BE2C (cell line): Measurements from ENCODE around the gene ARIH2.

ENCODE experiments used
- DNase-seq: peaks from one replicate; pipeline ENCODE4 v3.0.0-alpha.2; 2020
- H3K27me3 ChIP-seq: fragments of 250-450 bp; sonication (Bioruptor Pico); 2 replicates; pipeline ENCODE4 v1.5.1; 2020; ENCODE audit warnings: mild to moderate bottlenecking
- H3K36me3 ChIP-seq: fragments of 250-450 bp; sonication (Bioruptor Pico); 2 replicates; pipeline ENCODE4 v1.5.1; 2020; ENCODE audit warnings: mild to moderate bottlenecking
- H3K4me1 ChIP-seq: fragments of 250-450 bp; sonication (Bioruptor Pico); 2 replicates; pipeline ENCODE4 v1.5.1; 2020
- H3K4me3 ChIP-seq: 2 replicates; pipeline ENCODE4 v1.5.1; 2011; ENCODE audit warnings: low read depth, low read length
- H3K9me3 ChIP-seq: fragments of 250-450 bp; sonication (Bioruptor Pico); 2 replicates; pipeline ENCODE4 v1.5.1; 2020
- CTCF ChIP-seq: IDR thresholded peaks from 2 replicates; pipeline ENCODE4 v1.5.1; 2012; ENCODE audit warnings: mild to moderate bottlenecking, low read depth, low read length

The ARIH2 gene

GRCh38 chr3:48974076-48974864, 55.6 kb downstream of the ARIH2 start:
- H3K9me3 ChIP-seq = no peaks in the 10 kb centered on the region

GRCh38 chr3:48979451-48979850, 60.8 kb downstream of the ARIH2 start:
- Histone ChIP-seq H3K4me3 (no peak overlapping the region), H3K27me3 (no peaks in the 10 kb centered on the region), H3K36me3 (peaks cover 25% of the 10 kb centered on the region), H3K9me3 (no peaks in the 10 kb centered on the region), H3K4me1 (no peaks in the 10 kb centered on the region)
- no peak for TF ChIP-seq CTCF
- DNase-seq = no peak

More at GRCh38 chr3:48974076-48974864, 55.6 kb downstream of the ARIH2 start:
- no peak for DNase-seq
- Histone ChIP-seq H3K4me1 (no peaks in the 10 kb centered on the region), H3K36me3 (peaks cover 28% of the 10 kb centered on the region), H3K4me3 (no peak overlapping the region), H3K27me3 (no peaks in the 10 kb centered on the region)
- TF ChIP-seq CTCF = no peak

GRCh38 chr3:48980295-48980694, 61.7 kb downstream of the ARIH2 start:
- no peak for TF ChIP-seq CTCF
- no peaks in the 10 kb centered on the region for H3K9me3 ChIP-seq
- peaks cover 21% of the 10 kb centered on the region for H3K36me3 ChIP-seq
- DNase-seq = no peak
- H3K27me3 ChIP-seq = no peaks in the 10 kb centered on the region
- H3K4me3 ChIP-seq = no peak overlapping the region
- H3K4me1 ChIP-seq = no peaks in the 10 kb centered on the region

GRCh38 chr3:48982016-48982415, 63.4 kb downstream of the ARIH2 start:
- DNase-seq = no peak
- TF ChIP-seq CTCF = no peak
- no peaks in the 10 kb centered on the region for H3K27me3 ChIP-seq
- H3K4me3 ChIP-seq = no peak overlapping the region
- H3K4me1 ChIP-seq = no peaks in the 10 kb centered on the region
- H3K9me3 ChIP-seq = no peaks in the 10 kb centered on the region
- peaks cover 21% of the 10 kb centered on the region for H3K36me3 ChIP-seq

- H3K4me3 ChIP-seq = no peak overlapping the region
- DNase-seq = no peak
- no peak for TF ChIP-seq CTCF
- no peaks in the 10 kb centered on the region for H3K9me3 ChIP-seq
- no peaks in the 10 kb centered on the region for H3K4me1 ChIP-seq
- no peaks in the 10 kb centered on the region for H3K27me3 ChIP-seq
- peaks cover 21% of the 10 kb centered on the region for H3K36me3 ChIP-seq
Observed at GRCh38 chr3:48982686-48983085, 64.0 kb downstream of the ARIH2 start.

GRCh38 chr3:48983096-48983495, 64.5 kb downstream of the ARIH2 start:
- Histone ChIP-seq H3K27me3 (no peaks in the 10 kb centered on the region), H3K36me3 (peaks cover 21% of the 10 kb centered on the region), H3K4me3 (no peak overlapping the region), H3K9me3 (no peaks in the 10 kb centered on the region), H3K4me1 (no peaks in the 10 kb centered on the region)
- no peak for TF ChIP-seq CTCF
- no peak for DNase-seq
